ENCODE results near the gene FARS2.
A peak's percentile ranks its signal among the peaks of the same experiment; 100 is the strongest.

Gene FARS2

DNA sequence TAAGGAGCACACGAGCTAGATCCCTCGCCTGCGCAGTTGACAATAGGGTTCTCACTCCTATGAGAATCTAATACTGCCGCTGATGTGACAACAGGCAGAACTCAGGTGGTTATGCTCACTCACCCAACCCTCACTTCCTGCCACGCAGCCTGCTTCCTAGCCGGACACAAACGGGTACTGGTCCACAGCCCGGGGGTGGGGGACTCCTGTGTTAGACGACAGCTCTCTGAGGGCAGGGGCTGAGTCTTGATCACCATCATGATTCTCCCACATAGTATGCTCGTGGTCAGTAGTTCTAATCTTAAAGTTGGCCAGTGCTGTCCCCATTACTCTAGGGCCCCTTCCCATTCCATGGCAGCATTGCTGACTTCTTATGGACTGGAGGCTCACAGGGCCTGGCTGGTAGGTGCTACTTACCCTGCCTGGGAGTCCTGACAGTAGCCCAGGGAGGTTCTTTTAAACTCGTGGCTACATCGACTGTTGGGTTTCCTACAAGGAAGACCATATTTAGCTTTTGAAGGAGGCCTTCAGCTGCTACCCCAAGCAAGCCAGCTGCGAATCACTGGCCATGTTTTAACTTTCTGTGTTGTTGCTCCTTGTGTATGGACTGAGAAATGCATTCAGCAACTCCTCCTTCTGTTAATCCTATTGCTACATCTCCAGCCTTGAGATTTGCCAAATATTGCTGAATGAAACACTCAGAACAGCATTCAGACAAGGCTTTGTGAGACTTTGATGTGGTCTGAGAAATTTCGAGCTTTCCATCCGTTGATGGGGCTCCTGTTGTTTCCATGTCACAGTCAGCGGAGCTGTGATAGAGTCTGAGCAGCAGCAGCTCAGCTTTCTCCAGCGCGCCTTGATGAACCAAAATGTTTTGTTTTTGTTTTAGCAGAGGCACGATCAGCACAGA is 445.1 kb downstream of the FARS2 start:
- no peak for DNase-seq

- DNase-seq, result no peak
Observed at GRCh38 chr6:5707281-5708045, 446.1 kb downstream of the FARS2 start.

- no peak for DNase-seq
Observed at GRCh38 chr6:5710516-5710915, 449.2 kb downstream of the FARS2 start.

GRCh38 chr6:5710936-5711335 is 449.6 kb downstream of the FARS2 start:
- DNase-seq, result no peak

DNA sequence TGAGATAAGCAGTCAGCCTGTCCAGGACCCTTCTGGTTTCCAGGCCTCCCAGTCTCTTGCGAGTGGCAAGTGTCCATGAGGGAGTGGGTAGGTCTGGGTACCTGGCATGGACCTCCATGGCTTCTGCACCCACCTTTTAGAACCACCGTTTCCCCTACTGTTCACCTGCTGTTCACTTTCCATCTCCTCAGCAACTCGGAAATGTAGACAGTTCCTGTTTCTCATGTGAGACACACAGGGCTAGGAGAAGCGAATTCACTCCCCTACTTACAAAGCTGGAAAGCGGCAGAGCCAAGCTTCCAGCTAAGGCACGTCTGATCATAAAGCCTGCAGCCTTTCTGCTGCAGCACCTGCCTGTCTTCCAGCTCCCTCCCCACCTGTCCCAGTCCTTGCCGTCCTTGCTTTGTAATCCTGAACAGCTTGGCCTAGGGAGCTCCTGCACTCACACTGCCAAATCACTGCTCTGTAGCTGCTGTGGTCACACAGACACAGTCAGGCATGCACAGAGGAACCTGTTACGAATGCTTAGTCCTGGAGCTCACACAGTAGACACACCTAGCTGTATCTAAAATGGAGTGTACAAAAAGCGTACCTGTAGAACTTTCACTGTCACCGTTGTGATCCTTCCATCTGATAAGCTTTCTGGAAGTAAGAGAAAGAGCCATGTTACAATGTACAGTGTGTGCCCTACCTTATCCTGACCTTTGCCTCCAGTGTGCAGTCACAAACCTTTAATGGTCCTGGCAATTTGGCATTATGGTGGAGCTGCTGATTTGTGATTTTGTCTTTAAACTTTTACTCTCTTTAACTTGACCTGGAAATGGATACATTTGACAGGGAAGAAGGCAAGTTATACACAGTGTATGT is 451.3 kb downstream of the FARS2 start:
- no peak for DNase-seq

DNA sequence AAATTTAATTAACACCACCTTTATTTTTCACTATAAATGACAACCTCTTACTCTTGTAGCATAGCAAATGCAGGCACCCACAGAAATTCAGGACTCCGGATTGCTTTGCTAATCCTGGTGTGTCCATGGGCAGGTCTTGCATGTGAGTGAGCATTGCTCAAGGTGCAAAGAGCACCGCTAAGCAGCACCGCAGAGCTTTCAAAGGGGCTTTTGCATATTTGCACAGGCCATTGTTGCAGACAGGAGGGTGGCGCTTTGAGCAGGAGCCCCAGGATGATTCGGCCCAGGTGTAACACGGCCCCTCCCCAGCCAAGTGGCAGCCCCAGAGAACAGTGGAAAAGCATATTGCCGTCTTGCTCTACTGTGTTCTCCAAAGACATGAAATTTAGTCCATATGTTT is 452.2 kb downstream of the FARS2 start:
- DNase-seq, result no peak

- DNase-seq, result no peak
Observed at GRCh38 chr6:5718231-5718947, 457.1 kb downstream of the FARS2 start.

- DNase-seq, result peak; percentile 11
Observed at GRCh38 chr6:5723841-5724691, 462.8 kb downstream of the FARS2 start.

DNA sequence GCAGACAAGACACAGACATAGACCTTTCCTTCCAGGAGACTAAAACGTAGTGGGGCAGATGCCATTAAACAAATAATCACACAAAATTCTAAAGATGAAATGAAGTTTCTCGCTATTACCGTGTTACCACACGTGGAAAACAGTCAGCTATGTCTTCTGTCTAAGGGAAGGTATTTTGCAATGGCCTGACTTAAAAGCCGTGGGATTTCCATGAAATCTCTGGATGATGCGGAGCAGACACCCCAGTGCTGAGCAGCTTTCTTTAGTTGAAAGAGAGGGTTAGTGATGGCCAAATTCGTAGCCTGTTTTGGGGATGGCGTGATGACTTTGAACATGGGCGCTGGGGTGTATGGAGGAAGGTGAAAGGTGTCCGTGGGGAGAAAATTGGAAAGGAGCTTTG is 463.6 kb downstream of the FARS2 start:
- DNase-seq, result no peak

DNA sequence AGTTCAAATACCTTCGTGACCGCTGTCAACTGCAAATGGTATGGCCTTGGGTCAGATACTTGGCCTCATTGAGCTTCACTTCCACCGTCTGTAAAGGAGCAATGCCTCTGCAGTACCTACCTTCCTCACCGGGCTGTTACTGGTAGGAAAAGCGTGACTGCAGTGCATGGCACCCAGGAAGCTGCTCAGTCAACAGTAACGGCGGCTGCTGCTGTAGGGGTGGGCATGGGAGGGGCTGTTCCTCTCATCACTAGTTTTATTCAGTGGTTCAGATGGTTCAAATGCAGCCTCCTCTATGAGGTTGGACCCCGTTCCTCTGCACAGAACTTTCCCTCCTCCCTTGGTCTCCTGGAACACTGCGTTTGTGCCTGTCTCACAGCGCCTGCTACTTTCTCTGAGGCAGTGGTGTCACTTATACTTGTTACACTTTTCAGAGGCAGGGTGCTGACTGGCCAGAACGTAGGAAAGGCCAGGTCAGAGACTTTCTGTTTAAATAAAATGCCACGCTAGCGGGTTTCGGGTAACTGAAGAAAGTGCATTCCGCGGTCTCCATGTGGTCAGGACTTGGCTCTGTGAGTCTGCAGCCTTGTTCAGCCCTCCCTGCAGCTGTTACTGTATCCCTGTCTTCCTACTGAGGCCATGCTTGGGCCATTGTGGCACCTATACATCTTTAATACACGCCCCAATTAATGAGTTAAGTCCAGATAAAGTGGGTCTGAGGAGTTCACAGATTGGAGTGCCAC is 465.8 kb downstream of the FARS2 start:
- DNase-seq, result no peak

DNA sequence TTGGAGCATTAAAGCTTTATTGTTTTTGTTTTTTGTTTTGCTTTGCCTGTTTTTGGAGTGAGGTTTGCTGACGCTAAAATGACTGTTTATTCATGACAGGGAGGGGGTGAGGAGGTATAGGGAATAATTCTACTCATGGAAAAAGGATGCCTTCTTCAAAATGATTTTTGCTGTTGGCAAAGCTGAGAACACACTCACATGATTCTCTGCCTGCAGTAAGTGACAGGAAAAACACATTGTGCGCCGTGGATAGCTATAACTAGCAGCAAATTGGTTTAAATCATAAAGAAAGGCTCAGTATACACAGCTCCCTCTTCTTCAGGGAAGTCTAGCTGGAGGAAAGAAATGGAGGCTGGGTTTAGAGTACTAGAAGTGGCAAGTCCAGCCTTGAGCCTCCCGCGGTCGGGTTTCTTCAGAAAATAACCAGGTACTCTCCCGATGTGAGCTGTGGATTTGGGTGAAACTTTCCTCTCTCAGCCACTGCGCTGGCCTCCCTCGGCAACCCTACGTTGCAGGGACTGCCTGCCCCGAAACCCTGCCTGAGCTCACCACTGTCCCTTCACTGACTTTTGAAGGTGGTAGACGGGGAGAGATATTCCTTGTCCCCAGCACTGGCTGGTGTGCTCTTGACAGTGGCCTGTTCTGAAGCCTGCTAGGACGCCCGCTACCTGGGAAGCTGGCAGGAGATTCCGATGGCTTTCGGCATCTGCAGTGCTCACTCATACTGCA is 467.2 kb downstream of the FARS2 start:
- no peak for DNase-seq

DNA sequence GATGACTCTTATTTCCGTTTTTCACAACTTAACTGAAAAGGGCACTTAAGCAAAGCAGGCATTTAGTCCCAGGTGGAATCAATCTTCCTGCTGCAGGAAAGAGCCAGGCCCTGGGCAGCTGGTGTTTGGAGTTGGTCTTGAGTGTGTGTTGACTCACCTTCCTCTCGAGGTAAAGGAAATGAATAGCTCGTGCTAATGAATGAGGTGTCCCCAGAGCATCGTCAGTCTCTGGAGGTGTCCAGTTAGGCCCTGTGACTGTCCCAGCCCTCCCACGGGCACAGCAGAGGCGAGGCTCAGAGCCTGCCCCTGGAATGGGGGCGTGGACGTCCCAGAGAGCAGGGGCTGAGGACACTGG is 467.7 kb downstream of the FARS2 start:
- no peak for DNase-seq

DNA sequence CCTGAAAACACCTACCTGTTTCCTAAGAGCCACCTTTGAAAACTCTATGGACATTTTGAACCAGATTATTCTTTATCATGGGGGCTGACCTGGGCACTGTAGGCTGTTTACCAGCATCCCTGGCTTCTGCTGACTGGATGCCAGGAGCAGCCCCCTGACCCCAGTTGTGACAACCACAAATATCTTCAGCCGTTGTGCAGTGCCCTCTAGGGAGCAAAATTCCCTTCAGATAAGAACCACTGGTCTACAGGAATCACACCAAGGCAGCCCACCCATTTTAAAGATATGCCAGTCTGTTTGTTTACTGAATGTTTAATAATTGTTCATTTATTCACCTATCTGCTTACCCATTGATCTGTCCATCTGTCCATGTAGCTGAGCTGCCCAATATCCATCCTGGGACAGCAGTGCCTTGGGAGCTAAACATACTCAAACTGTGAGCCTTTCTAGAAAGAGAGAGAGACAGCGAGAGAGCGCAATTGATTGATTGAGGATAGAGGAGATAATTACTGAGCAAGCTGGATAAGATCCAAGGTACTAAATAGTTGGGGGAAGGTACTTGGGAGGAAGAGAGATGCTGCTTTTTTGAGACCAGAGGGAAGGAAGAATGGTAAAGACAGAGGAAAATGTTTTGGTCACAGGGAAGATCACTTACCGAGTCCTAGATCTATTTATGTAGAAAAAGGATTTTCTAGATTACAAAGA is 468.7 kb downstream of the FARS2 start:
- DNase-seq, result no peak

- no peak for DNase-seq
Observed at GRCh38 chr6:5730585-5731263, 469.4 kb downstream of the FARS2 start.

GRCh38 chr6:5731435-5731834 is 470.1 kb downstream of the FARS2 start:
- DNase-seq, result no peak

DNA sequence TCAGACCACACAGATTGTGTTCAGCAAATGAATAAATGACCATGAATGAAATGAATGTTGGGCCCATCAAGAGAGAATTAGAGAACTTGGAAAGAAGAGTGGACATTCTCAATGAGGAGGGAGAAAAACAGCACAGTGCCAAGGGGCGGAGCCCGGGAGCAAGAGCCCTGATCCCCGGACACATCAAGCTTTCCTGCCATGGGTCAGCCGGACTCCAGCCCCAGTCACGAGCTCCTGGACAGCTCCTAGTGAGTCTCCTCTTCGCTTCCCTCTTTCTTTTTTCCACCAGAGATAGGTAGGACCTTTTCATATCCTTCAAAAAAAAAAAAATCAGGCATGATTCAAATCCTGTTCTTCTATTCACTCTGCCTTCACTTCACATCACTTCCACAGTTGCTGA is 471.2 kb downstream of the FARS2 start:
- no peak for DNase-seq

DNA sequence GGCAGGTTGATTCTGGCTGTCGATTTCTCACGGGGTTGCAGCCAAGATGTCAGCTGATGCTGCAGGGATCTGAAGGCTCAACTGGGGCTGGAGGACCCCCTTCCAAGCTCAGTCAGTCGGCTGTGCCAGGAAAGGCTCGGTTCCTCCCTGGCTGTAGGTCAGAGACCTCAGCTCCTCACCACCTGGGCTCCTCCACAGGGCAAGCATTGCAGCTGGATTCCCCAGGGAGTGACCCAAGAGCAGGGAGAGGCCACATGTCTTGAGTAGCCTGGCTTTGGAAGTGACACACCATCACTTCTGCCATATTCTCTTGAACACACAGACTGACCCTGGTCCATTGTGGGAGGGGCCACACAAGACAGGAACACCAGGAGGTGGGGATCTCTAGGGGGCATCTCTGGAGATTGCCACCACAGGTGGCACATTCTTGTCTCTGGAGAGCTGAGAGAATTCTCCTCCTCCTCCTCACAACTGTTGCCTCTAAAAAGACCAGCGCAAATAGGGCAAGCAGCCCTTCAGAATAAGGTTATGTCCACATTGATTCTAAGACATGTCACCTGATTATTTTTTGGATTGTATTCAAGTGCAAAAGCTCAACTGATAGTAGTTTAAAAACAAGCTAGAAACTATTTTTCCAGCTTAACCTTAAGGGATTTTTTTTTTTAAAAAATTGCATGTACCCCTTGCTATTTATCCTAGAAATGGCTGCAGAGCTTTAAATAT is 474.9 kb downstream of the FARS2 start:
- DNase-seq, result no peak

- no peak for DNase-seq
Observed at GRCh38 chr6:5737460-5737859, 476.1 kb downstream of the FARS2 start.
